ENCODE measurements around the gene PDSS2.

PDSS2 gene

DNA sequence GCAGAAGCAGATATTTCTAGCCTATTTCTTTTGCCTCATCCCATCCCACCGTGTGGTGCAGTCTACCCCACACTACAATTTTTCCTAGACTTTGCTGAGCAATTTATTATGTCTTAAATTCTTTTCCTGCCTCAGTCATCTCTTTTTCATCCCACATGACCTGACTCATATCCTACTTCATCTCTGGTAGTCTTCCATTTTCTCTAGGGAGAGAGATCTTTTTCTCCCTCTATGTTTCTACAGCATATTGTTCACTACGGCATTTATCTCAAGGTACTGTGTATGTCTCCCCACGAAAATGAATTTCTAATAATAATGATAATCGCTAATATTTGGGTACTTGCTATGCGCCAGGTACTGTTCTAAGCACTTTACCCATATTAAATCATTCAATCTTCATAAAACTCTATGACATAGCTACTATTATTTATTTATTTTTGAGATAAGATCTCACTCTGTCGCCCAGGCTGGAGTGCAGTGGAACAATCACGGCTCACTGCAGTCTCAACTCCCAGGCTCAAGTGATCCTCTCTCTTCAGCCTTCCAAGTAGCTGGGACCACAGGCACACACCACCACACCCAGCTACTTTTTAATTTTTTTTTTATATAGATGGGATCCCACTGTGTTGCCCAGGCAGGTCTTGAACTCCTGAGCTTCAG lies 15.6 kb downstream of the PDSS2 start:
- DNase-seq (ENCODE audit: low read depth) = no peak
- no peak overlapping the region for H3K4me3 ChIP-seq (ENCODE audit: low read length)

DNA sequence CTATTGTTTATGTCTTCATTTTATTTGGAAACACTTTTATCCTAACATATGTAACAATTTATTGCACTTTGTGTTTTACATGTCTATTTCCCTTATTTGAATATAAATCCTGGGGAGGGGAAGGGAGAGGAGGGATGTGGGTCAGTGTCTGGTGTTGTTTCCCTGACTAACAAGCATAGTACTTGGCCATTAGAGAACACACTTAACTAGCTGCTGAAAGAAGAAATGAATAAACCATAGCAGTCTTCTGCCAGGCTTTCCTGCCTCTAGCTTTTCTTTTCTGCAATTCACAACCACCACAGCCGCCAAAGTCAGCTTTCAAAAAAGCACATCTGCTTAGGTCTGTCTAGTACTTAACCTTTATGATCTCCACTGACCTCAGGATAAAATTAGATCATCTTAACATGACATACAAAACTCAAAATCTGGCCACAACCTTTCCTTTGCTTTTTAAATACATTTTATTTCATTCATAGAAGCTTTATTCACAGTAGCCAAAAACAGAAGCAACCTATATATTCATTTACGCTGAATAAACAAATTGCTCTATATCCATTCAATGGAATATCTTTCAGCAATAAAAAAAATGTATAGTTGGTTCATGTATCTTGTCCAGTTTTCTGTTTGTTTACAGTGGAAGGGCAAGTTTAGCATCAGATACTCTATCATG lies 16.3 kb downstream of the PDSS2 start:
- TF ChIP-seq, protein P1, sequence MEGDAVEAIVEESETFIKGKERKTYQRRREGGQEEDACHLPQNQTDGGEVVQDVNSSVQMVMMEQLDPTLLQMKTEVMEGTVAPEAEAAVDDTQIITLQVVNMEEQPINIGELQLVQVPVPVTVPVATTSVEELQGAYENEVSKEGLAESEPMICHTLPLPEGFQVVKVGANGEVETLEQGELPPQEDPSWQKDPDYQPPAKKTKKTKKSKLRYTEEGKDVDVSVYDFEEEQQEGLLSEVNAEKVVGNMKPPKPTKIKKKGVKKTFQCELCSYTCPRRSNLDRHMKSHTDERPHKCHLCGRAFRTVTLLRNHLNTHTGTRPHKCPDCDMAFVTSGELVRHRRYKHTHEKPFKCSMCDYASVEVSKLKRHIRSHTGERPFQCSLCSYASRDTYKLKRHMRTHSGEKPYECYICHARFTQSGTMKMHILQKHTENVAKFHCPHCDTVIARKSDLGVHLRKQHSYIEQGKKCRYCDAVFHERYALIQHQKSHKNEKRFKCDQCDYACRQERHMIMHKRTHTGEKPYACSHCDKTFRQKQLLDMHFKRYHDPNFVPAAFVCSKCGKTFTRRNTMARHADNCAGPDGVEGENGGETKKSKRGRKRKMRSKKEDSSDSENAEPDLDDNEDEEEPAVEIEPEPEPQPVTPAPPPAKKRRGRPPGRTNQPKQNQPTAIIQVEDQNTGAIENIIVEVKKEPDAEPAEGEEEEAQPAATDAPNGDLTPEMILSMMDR (conservative IDR thresholded peaks at IDR 0.05; ENCODE audit: low read depth, low read length) = no peak
- H3K4me3 ChIP-seq (ENCODE audit: low read length) = no peak overlapping the region
- no peak for DNase-seq (ENCODE audit: low read depth)

More for the DNA sequence above, 15.6 kb downstream of the PDSS2 start:
- TF ChIP-seq, protein P1 (conservative IDR thresholded peaks at IDR 0.05; ENCODE audit: low read depth, low read length) = no peak

DNA sequence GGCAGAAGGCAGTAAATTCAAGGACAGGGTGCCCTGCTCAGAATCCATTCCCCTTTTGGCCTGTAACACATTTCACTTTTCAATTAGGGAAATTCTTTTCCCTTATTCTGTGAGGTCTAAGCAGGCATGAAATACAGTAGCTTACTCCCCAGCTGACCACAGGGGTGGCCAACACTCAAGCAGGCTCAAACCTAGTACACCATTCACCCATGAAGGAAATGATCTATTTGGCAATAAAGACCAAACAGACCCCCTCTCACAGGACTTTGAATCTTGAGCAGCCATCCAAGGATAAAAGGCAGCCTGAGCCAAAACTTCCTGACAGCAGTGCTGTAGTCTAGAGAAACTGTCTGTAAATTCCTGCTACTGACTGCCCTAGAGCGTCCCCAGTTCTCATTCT lies 17.7 kb downstream of the PDSS2 start:
- H3K4me3 ChIP-seq (ENCODE audit: low read length) = no peak overlapping the region
- no peak for DNase-seq (ENCODE audit: low read depth)
- TF ChIP-seq, protein P1 (conservative IDR thresholded peaks at IDR 0.05; ENCODE audit: low read depth, low read length) = no peak

DNA sequence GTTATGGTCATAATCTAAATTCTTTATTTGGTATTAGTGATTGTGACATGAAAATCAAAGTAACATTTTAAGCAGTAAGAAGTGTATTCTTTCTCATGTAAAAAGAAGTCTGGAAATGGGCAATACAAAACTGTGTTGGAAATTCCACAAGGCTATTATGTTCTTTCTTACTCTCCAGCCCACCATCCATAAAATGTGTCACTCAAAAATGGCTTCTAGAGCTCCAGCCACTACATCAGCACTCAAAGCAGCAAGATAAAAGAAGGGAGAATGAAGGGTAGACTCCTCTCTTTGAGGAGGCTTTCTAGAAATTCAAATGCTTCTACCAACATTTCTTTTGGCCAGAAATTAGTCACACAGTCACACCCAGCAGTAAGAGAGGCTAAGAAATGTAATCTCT lies 18.4 kb downstream of the PDSS2 start:
- TF ChIP-seq, protein P1 (conservative IDR thresholded peaks at IDR 0.05; ENCODE audit: low read depth, low read length) = no peak
- no peak overlapping the region for H3K4me3 ChIP-seq (ENCODE audit: low read length)
- DNase-seq (ENCODE audit: low read depth) = no peak

DNA sequence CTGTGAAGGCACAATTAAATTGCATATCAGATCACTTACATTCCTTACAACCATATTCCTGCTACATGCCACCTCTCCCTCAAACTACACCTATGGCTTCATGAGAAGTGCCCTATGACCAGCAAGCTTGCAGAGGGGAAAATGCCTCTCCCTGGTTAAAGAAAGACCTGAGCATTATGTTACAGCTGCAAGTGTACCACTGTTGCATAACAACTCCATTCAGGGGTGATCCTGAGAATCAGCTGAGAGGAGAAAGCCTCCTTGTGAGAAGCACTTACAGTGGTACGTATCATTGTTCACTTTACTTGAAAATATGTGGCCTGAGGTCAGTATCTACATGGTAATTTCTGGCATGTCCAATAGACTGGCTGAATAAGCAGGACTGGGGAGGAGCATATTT lies 20.0 kb downstream of the PDSS2 start:
- no peak overlapping the region for H3K4me3 ChIP-seq (ENCODE audit: low read length)
- TF ChIP-seq, protein P1 (conservative IDR thresholded peaks at IDR 0.05; ENCODE audit: low read depth, low read length) = no peak
- DNase-seq (ENCODE audit: low read depth) = no peak

DNA sequence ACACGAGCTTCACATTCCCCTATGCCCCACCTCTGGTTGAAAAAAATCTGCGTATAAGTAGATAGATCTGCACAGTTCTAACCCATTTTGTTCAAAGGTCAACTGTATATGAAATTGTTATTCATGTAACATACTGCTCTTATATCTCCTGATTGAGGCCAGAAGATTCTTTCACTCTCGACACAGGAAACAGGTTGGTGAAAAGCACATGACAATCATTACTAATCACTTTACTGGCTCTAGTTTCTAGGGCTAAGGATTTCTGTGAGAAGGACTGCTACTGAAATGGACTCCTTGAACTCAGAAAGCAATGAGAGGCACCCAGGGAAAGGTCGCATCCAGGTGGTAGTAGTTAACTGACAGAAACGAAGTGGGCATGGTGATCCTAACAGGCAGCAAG lies 21.7 kb downstream of the PDSS2 start:
- H3K4me3 ChIP-seq (ENCODE audit: low read length) = no peak overlapping the region
- DNase-seq (ENCODE audit: low read depth) = no peak
- TF ChIP-seq, protein P1 (conservative IDR thresholded peaks at IDR 0.05; ENCODE audit: low read depth, low read length) = no peak

DNA sequence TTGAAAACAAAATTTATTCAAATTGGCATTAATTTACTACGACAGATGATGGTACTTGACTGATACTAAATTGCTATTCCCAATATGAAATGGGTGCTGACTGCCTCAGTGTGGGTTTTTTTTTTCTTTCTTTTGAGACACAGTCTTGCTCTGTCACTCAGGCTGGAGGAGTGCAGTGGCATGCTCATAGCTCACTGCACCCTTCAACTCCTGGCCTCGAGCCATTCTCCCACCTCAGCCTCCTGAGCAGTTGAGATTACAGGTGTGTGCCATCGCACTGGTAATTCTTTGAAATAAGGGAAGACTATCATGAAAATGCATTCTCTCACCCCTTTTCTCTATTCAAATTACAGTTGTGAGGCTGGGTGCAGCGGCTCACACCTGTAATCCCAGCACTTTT lies 22.5 kb downstream of the PDSS2 start:
- TF ChIP-seq, protein P1 (conservative IDR thresholded peaks at IDR 0.05; ENCODE audit: low read depth, low read length) = no peak
- H3K4me3 ChIP-seq (ENCODE audit: low read length) = no peak overlapping the region
- DNase-seq (ENCODE audit: low read depth) = no peak

Measured in retinal pigment epithelial cell (primary cell).